ENCODE data around the gene S1PR5.
"Not testable (repeated sequence)": the region's sequence is repeated elsewhere in the genome, so short reads cannot be mapped to it uniquely, and the experiment has no call there.

The S1PR5 gene, protein sequence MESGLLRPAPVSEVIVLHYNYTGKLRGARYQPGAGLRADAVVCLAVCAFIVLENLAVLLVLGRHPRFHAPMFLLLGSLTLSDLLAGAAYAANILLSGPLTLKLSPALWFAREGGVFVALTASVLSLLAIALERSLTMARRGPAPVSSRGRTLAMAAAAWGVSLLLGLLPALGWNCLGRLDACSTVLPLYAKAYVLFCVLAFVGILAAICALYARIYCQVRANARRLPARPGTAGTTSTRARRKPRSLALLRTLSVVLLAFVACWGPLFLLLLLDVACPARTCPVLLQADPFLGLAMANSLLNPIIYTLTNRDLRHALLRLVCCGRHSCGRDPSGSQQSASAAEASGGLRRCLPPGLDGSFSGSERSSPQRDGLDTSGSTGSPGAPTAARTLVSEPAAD

DNA sequence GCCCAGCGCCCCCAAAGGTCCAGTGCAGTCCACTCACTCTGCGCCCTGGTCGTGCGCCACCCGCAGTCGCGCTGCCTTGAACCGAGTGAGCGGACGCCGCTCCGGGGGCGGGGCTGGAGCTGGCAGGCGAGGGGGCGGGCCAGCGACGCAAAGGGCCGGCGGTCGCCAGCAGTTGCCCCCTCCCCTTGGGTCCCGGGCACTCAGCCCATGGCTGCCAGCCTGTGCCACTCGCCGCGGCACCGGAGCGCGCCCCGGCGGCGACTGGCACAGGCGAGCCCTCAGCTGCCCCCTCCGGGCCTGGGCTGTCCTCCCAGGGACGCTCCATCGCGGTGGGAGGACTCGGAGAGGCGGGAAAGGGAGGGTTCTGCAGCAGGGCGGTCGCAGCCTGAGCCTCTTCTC is at the start of gene S1PR5:
TSS of gene S1PR5 (minus strand) at position 87 of the 399 bp plus-strand sequence. CDS start 2,436 bp downstream, outside the sequence.
- DNase-seq (ENCODE audit: low read depth, low spot score): peak; percentile 62

DNA sequence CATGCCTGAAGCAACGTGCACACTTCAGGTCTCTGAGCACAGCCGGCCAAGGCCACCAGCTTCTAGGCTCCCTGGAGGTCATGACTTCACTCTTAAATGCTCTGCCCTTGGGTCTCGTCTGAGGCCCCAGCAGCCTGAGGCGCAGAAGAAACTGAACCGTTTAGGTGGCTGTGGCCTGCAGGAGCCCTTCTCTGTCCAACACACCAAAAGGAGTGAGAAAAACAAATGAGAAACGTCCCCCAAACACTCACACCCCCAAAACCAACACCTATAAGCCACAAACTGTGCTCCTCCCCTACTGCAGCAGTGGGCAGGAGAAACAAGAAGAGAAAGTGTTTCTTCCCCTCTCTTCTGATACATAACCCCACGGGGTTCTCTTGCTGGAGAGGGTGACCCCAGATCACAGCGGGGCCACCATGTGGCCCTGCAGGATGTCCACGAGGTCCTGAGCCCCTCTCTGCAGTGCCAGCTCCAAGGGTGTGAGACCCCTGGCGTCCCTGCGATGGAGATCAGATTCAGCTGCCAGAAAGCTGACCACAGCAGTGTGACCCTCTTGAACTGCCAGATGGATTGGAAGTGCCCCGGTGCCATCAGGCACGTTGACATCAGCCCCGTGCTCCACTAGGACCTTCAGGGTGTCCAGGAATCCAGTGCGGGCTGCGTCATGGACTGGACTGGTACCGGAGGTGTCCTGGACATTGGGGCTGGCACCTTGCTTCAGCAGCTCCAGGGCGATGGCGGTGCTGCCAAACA is 49.6 kb upstream of the S1PR5 start:
- DNase-seq (ENCODE audit: low read depth, low spot score): no peak

DNA sequence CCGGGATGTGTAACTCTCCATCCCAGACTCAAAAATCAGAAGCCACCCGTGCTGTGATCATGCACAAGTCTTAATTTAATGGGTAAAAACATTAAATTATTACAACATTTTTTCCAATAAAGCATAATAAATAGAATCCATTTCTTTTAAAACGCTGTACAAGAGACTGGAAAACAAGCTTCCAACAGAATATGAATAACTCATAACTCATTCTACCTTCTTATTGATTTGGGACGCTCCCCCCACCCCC is 49.1 kb upstream of the S1PR5 start:
- no peak for DNase-seq (ENCODE audit: low read depth, low spot score)

DNA sequence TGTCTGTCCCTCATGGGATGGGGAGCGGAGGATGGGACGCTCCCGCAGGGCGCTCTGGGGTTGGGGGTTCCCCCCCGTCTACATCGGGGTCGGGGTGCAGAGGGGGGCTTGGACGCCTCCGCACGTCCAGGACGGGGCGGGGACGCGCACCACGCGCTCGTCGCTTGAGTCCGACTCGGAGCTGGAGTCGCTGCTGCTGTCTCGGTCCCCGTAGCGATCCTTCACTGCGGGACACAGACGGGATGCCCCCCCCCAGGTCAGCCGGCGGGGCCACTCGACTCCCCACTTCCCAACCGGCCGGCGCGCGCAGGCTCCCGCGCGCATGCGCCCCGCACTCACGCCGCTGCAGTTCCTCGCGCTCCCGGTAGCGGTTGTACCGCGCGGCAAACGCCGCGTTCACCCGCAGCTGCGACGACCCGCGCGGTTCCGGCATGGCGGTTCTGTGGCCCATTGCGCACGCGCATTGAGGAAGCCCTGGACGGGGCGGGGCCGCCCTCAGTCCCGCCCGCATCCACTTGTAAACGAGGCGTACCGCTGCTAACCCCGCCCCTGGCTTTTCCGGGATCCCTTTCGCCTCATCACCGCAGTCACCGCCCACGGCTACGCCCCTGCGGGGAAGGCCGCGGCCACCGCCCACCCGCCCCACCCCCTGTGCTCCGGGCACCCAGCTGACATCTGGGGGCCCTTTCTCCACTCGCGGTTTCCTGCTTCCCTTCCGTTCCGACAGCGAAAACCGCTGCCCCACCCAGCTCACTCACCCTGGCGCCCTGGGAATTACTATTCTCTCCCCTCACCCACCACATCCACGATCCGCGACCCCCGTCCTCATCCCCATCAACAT is 48.5 kb upstream of the S1PR5 start, which contains the start of gene KRI1:
TSS of gene KRI1 (minus strand) at position 444 of the 841 bp plus-strand sequence. CDS start at position 433, 11 bp downstream.
- DNase-seq (ENCODE audit: low read depth, low spot score): peak; percentile 98

DNA sequence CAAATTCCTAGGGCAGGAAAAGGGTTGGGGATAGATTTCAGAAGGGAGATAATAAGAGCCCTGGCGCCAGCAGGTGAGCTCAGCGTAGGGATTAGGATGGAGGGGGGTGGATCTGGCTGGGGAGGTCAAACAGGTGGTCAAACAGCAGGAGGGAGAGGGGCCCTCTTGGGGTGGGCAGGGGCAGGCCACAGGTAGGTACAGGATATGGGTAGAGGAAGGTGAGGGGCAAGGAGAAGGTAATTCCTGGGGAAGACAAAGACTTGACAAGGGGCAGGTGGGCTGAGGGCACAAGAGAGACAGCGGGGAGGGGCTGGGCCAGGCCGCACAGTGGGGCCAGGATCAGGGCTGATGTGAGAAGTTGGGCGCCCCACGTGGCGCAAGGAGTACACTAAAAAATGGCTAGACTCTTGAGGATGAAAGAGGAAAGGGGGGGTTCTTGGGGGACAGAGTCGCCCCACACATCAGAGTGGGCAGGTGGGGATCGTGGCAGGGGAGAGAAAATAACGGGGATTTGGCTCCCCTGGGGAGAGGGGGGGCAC is 47.9 kb upstream of the S1PR5 start:
- DNase-seq (ENCODE audit: low read depth, low spot score): no peak

DNA sequence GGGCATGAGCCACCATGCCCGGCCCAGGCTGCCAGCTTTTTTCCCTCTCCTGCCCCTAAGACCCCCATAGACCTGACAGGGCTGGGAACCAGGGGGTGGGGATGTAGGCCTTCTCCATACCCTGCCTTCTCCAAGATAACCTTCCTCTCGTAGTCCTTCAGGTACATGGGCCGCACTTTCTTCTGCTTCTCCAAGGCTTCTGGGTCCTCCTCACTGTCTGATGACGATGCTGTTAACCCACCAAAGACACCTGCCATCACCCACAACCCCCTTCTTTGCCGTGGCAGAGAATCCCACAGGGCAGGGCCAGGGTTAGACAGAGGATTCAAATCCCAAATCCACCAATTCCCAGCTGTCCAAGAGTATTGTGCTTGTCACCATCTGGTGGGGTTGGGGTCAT is 45.4 kb upstream of the S1PR5 start:
- DNase-seq (ENCODE audit: low read depth, low spot score): no peak

DNA sequence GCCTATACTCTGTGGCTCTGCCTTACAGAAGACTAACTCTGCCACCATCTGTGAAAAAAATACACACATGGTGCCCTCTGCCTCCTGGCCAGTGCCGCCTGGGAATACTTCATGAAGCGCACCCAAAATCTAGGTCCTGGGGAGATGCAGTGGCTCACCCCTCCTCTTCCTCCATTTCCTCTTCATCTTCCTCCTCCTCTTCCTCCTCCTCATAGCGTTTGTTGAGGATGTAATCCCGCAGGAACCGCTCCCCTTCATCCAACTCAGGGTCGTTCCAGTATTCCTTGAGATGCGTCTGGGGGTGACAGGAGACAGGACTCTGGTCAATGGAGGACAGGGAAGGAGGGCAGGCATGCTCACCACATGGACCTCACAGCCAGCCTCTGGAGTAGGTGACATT is 42.9 kb upstream of the S1PR5 start:
- DNase-seq (ENCODE audit: low read depth, low spot score): no peak

DNA sequence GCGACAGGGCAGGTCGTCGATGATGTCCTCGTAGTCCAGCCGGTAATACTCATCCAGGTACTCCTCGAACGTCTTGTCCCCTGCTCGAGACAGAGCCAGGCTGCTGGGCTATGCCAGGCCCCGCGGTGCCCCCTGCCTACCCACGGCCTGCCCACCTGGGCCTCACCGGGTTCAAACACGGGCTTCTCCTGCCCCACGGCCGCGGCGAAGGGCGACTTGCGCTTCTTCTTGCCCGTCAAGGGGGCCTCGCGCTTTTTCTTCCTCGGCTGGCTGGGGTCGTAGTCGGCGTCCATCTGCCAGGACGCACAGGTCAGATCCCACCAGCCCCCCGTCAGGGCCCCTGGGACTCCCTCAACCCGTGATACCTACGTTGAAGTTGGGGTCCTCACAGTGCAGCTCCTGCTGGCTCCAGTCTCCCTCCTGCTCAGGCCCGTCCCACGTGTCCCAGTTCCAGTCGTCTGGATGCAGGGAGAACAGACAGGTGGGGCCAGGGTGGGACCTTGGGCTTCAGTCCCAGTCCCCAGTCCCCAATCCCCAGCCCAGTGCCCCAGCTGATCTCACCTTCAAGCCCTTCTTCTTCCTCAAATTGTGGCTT is 40.5 kb upstream of the S1PR5 start:
- DNase-seq (ENCODE audit: low read depth, low spot score): no peak

DNA sequence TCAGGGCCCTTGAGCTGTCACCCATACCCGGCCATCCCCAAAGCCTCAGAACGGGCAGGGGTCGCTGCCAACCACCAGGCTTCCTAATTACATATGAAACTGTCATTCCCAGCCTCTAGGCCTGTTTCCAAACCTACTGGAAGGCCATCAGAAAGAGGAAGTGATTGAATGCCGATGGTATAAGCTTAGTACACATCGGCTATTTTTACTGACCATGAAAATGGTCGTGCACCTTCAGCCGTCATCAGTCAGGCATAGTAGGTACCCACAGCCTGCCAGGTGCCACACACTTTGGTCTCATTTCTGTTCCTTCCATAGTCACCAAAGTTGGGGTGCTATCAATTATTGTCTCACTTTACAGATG is 38.3 kb upstream of the S1PR5 start:
- DNase-seq (ENCODE audit: low read depth, low spot score): no peak

DNA sequence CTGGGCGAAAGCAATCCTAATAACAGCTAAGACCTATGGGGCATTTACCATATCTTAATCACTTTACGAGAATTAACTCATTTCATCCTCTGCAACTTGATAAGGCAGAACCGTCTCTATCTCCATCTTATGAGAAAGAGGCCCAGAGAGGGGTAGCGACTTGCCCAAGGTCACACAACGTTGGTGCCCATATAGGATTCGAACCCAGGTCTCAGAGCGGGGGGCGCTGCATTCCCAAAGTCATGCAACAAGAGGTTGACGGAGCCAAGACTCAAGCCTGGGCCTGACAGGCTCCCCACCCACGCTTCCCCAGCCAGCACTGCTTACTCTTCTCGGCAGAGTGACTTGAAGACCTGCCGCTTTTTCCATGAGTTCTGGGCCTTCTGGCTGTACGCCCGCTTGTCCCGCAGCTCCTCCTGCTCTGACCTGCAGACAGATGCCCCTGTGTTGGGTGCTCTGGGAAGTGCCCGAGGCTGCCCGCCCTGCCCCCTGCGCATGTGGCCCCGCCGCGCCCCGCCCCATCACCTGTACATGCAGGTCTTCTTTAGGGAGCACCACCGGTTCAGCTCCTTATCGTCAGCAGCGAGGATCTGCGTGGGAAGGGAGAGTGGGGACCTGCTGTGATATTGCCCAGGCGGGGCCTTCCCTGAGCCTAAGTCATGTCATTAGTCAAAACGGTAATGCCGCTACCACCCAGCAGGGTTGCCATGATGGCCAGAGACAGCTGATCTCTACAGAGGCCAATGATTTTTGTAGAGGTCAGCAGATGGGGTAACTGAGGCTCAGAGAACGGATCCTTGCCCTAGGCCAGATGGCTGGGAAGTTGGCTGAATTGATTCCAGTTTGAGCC is 37.7 kb upstream of the S1PR5 start:
- no peak for DNase-seq (ENCODE audit: low read depth, low spot score)

DNA sequence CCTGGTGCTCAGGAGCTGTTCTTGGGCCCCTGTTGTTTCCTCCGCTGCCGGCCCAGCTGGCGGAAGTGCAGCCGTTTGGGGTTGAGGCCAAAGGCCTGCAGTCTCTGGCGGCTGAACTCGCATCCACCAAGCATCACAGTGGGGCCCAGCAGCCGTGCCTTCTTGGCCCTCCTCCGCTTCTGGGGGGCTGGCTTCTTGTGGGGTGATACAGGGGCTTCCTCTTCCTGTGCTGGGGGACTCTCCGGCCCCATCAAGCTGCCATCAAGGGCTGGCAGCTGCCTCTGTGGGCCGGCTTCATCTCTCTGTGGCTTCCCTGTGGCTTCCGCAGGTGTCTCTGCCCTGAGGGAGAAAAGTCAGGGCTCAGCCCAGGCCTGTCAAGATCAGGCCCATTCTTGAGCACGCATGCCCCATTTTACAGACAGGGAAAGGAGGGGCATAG is 36.7 kb upstream of the S1PR5 start:
- DNase-seq (ENCODE audit: low read depth, low spot score): no peak

DNA sequence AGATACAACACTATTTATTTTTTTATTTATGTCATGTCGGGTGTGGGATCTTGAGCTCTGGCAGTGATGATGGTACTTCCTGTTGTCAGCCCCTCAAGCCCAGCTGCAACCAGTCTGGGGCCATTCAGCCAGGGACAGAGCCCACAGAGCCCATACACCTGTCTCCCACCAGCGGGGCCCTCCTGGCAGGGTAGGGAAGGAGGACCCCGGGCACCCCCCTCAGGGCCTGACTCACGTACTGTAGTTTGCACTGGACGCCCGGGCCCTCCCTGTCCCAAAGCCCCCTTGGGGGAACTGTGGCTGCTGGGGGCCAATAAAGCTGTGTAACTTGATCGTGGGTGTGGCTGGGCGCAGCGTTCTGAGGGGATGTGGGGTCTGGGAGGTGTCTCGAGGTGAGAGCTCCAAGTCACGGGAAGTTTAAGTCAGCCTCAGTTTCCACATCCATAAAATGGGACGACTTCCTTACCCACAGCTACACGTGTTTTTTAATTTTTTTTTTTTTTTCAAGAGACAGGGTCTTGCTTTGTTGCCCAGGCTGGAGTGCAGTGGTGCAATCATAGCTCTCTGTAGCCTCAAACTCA is 35.9 kb upstream of the S1PR5 start:
- DNase-seq (ENCODE audit: low read depth, low spot score): no peak

DNA sequence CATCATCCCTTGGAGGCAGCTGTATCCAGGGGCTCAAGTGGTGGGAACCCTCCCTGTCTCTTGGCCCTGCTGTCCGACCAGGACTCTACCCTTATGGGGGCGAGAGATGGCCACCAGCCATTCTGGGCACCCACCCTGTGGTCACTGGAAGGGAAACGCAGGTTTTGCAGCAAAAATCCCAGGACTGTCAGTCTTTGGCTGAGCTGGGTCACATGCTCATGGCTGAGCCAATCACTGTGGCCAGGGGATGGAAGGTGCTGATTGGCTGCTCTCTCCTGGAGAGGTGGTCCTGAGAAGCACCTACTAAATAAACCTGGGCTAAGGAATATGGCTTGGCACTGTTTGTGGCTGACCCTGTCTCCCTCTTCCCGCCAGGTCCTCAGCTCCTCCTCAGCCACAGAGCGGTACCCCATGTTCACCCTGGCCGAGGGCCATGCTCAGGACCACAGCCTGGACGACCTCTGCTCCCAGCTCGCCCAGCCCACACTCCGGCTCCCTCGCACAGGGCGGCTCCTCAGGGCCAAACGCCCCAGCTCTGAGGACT is 35.3 kb upstream of the S1PR5 start:
- DNase-seq (ENCODE audit: low read depth, low spot score): peak; percentile 75

DNA sequence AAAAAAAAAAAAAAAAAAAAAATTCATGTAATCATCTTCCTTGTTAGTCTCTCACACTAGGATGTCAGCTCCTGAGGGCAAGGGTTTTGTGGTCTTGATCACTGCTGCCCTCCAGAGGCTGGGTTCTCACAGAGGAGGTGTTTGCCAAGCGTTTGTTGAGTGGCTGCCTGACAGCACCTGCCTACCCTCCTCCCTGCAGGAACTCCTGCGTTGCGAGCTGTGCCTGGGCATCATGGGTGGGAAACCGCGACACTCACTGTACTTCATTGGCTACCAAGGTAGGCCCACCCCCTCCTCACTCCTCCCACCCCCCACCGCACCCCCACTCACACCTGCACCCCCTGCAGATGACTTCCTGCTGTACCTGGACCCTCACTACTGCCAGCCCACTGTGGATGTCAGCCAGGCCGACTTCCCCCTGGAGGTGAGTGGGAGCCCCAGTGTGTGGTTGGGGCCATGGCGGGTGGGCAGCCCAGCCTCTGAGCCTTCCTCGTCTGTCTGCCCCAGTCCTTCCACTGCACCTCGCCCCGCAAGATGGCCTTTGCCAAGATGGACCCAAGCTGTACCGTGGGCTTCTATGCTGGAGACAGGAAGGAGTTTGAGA is 34.6 kb upstream of the S1PR5 start:
- DNase-seq (ENCODE audit: low read depth, low spot score): peak; percentile 32

DNA sequence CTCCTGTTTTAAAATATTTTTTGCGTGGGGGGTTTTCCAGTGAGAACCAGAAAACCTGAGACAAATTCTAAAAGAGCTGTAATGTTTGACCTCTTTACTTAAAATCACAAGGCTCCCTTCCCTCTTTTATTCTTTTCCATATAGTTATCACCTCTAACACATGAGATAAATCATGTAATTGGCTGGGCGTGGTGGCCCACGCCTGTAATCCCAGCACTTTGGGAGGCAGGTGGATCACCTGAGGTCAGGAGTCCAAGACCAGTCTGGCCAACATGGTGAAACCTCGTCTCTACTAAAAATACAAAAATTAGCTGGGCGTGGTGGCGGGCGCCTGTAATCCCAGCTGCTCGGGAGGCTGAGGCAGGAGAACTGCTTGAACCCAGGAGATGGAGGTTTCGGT is 33.8 kb upstream of the S1PR5 start:
- DNase-seq (ENCODE audit: low read depth, low spot score): not testable (repeated sequence)

DNA sequence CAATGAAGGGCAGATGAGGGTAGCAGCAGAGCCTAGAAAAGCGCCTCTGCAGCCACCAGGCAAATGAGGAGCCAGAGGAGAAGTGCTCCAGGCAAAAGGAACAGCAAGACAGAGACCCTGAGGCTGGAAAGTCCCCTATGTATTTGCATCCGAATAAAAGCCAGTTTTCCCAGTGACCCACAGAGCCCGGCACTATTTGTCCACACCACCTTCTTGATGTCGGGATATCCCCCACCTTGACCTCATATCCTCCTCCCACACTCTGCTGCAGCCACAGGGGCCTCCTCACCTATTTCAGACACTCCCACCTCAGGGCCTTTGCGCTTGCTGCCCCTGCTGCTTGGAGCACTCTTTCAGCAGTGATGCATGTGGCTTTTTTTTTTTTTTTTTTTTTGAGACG is 33.1 kb upstream of the S1PR5 start:
- no peak for DNase-seq (ENCODE audit: low read depth, low spot score)

DNA sequence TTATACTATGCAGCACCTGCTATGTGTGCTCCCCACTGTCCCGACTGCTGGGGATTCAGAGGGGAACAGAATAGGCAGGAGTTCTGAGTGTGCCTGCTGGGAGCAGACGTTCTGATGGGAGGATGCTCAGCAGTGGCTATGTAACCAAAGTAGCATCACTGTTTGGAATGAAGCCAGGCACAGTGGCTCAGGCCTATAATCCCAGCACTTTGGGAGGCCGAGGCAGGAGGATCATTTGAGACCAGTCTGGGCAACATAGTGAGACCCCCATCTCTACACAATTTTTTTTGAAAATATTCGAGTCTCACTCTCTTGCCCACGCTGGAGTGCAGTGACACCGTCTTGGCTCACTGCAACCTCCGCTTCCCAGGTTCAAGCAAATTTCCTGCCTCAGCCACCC is 32.5 kb upstream of the S1PR5 start:
- DNase-seq (ENCODE audit: low read depth, low spot score): no peak

DNA sequence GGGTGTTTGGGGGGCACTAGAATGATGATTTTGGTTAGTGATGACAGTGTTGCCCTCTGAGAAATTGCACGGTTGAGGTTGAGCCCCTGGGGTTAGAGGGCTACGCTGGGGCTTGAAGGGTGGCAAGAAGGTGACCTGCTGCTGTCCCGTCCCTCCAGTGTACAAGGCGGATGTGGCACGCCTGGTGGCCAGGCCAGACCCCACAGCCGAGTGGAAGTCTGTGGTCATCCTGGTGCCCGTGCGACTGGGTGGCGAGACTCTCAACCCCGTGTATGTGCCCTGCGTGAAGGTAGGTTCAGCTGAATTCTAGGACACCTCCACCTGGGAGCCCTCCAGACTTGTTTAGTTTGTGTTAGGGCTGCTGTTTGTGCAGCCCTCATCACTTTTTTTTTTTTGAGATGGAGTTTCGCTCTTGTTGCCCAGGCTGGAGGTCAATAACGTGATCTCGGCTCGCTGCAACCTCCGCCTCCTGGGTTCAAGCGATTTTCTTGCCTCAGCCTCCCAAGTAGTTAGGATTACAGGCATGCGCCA is 31.6 kb upstream of the S1PR5 start:
- no peak for DNase-seq (ENCODE audit: low read depth, low spot score)

DNA sequence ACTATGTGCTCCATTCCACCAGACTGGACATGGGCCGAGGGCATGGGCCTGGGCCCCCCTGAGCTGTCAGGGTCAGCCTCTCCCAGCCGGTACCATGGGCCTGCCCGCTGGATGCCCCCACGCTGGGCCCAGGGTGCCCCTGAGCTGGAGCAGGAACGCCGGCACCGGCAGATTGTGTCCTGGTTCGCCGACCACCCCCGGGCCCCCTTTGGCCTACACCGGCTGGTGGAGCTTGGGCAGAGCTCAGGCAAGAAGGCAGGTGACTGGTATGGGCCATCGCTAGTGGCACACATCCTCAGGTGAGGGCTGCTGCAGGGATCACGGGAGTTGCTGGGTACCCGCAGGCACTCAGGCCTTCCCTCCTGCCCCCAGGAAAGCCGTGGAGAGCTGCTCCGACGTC is 29.6 kb upstream of the S1PR5 start:
- DNase-seq (ENCODE audit: low read depth, low spot score): no peak

All from ELF-1 (cell line).